Common myeloid progenitor, CD34-positive (primary cell): Measurements from ENCODE around the gene BACH1.

Source experiments
- CTCF ChIA-PET: fragments of 350-600 bp; sonication (Branson Sonifier 250); formaldehyde crosslinking; loops from one replicate; lab custom pipeline; 2021; ENCODE audit warnings: antibody characterized with exemption; lab: Charles Lee
- POLR2A ChIA-PET: fragments of 350-600 bp; sonication (Branson Sonifier 250); formaldehyde crosslinking; loops from one replicate; lab custom pipeline; 2021; ENCODE audit warnings: antibody characterized with exemption; lab: Charles Lee
- DNase-seq, 3 donors: peaks; one replicate each; pipeline versions ENCODE4 v3.0.0 to v3.0.0-alpha.2; 2013
- H3K27ac ChIP-seq, 2 experiments: 1 replicate in 1 of 2; 2 replicates in 1 of 2; pipeline ENCODE4 v1.7.0; 2013; ENCODE audit warnings: inconsistent platforms in 2 of 2, low read length in 2 of 2, mild to moderate bottlenecking in 2 of 2, low read depth in 1 of 2, moderate library complexity in 1 of 2; ENCODE audit not compliant: severe bottlenecking in 2 of 2, insufficient read depth in 1 of 2, poor library complexity in 1 of 2
- H3K27me3 ChIP-seq, 5 experiments: replicated peaks in 2 of 5; 1 replicate in 3 of 5; 2 replicates in 2 of 5; pipeline versions ENCODE4 v1.6.1 to v1.7.0; 2013; ENCODE audit warnings: low read length in 4 of 5, mild to moderate bottlenecking in 2 of 5, moderate library complexity in 2 of 5, inconsistent platforms in 1 of 5; ENCODE audit not compliant: insufficient read depth in 5 of 5, control insufficient read depth in 4 of 5
- H3K36me3 ChIP-seq, 4 experiments: 1 replicate in 2 of 4; 2 replicates in 2 of 4; pipeline versions ENCODE4 v1.6.1 to v1.7.0; 2013; ENCODE audit warnings: low read length in 3 of 4, control low read depth in 1 of 4, mild to moderate bottlenecking in 1 of 4; ENCODE audit not compliant: control insufficient read depth in 4 of 4, insufficient read depth in 4 of 4
- H3K4me1 ChIP-seq, 4 experiments: 1 replicate in 3 of 4; 2 replicates in 1 of 4; pipeline versions ENCODE4 v1.6.1 to v1.7.1; 2013; ENCODE audit warnings: low read length in 3 of 4, mild to moderate bottlenecking in 3 of 4, control low read depth in 1 of 4, inconsistent platforms in 1 of 4, moderate library complexity in 1 of 4; ENCODE audit not compliant: control insufficient read depth in 4 of 4, insufficient read depth in 4 of 4; ENCODE audit errors: control extremely low read depth in 1 of 4
- H3K4me3 ChIP-seq, 7 experiments: 1 replicate in 4 of 7; 2 replicates in 3 of 7; pipeline versions ENCODE4 v1.5.1 to v1.7.0; 2013; ENCODE audit warnings: mild to moderate bottlenecking in 7 of 7, low read length in 6 of 7, moderate library complexity in 6 of 7, inconsistent platforms in 2 of 7, low read depth in 2 of 7, control low read depth in 1 of 7; ENCODE audit not compliant: insufficient read depth in 4 of 7, control insufficient read depth in 1 of 7; ENCODE audit errors: extremely low read depth in 1 of 7
- H3K9me3 ChIP-seq, 5 experiments: 1 replicate in 4 of 5; 2 replicates in 1 of 5; pipeline versions ENCODE4 v1.6.1 to v1.7.1; 2013; ENCODE audit warnings: low read length in 4 of 5, mild to moderate bottlenecking in 2 of 5, inconsistent platforms in 1 of 5, low read depth in 1 of 5, moderate library complexity in 1 of 5; ENCODE audit not compliant: control insufficient read depth in 4 of 5, insufficient read depth in 2 of 5; ENCODE audit errors: control extremely low read depth in 1 of 5
- WGBS: methylation state at CpG from one replicate; pipeline ENCODE4 v1.1.5; 2013; ENCODE audit not compliant: insufficient coverage; 5-methylcytosine and 5-hydroxymethylcytosine counted together

Gene BACH1

DNA sequence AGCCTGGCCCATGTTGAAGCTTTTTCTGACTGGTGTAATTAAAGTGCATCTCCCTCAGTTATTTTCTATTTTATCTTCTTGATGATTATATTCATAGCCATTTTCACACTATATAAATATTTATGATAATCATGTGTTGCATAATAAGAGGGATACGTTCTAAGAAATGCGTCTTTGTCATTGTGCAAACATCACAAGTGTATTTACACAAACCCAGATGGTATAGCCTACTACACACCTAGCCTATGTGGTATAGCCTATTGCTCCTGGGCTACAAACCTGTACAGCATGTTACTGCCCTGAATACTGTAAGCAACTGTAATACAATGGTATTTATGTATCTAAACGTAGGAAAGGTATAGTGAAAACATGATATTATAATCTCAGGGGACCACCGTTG is 88.1 kb downstream of the BACH1 start:
- 92% methylated on average over 2 of the region's 4 CpGs for WGBS
- Histone ChIP-seq H3K9me3 (peaks cover 0 to 2% (median 0%) of the 10 kb centered on the region in 5 experiments), H3K27me3 (no peaks in the 10 kb centered on the region), H3K27ac (no peak overlapping the region), H3K4me1 (no peaks in the 10 kb centered on the region), H3K4me3 (no peak overlapping the region), H3K36me3 (no peaks in the 10 kb centered on the region)
- DNase-seq, result no peak
- ChIA-PET CTCF (no interaction called here), POLR2A (no interaction called here)

DNA sequence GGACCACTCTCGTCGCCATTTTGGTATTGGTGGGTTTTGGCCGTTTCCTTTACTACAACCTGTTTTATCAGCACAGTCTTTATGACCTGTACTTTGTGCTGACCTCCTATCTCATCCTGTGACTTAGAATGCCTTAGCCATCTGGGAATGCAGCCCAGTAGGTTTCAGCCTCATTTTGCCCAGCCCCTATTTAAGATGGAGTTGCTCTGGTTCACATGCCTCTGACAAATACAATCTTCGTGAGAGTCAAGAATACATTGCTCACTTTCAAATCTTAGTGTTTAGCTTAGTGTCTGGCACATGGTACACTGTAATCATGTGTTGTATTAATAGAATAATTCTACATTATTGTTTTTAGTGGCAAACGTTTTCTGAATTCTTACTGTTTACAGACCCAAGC is 88.9 kb downstream of the BACH1 start:
- 96% methylated on average over 3 of the region's 5 CpGs for WGBS
- CTCF ChIA-PET, result no interaction called here
- H3K27ac ChIP-seq, result no peak overlapping the region
- no peak overlapping the region for H3K4me3 ChIP-seq
- DNase-seq, result no peak
- no peaks in the 10 kb centered on the region for H3K27me3 ChIP-seq
- no peaks in the 10 kb centered on the region for H3K4me1 ChIP-seq
- H3K36me3 ChIP-seq, result no peaks in the 10 kb centered on the region
- peaks cover 0 to 2% (median 0%) of the 10 kb centered on the region in 5 experiments for H3K9me3 ChIP-seq
- POLR2A ChIA-PET, result no interaction called here

DNA sequence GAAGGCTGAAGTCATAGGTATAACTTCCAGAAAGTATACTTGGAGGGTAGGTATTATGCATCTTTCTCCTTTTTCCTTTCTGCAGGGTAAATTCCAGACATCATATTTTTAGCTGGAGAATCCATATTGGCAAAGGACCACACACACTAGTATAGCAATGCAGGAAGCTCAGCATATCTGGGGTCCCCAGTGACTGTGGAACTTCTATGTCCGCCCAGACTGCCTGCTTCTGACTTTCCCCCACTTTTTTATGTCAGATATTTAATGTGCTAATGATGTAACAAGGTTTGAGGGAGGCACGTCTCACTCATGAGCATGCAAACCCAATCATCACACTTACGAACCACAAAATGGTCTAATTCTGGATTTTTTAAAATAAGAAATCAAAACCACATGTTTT is 90.4 kb downstream of the BACH1 start:
- Histone ChIP-seq H3K9me3 (peaks cover 0 to 2% (median 0%) of the 10 kb centered on the region in 5 experiments), H3K36me3 (no peaks in the 10 kb centered on the region), H3K4me3 (no peak overlapping the region), H3K4me1 (no peaks in the 10 kb centered on the region), H3K27ac (no peak overlapping the region), H3K27me3 (no peaks in the 10 kb centered on the region)
- ChIA-PET POLR2A (no interaction called here), CTCF (no interaction called here)
- no CpG with 5 or more reads among the region's 3 CpGs for WGBS
- no peak for DNase-seq

DNA sequence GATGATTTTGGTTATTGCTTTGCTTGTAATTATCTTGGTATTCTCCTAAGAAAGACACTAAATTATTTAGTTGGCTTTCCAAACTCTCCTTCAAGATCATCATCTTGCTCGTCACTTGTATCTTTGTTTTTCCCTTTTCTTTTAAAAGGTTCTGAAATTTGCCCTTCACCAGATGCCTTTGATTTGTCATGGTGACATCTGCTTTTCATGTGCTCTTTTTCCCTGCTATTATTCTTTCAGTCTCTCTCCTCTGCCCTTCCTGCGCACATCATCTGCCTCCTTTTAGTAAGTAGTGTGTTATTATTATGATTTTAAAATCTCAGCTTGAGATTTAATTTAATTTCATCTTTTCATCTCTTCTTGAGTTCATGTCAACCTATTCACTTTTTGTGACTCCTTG is 92.1 kb downstream of the BACH1 start:
- ChIA-PET POLR2A (no interaction called here), CTCF (no interaction called here)
- H3K4me3 ChIP-seq, result no peak overlapping the region

DNA sequence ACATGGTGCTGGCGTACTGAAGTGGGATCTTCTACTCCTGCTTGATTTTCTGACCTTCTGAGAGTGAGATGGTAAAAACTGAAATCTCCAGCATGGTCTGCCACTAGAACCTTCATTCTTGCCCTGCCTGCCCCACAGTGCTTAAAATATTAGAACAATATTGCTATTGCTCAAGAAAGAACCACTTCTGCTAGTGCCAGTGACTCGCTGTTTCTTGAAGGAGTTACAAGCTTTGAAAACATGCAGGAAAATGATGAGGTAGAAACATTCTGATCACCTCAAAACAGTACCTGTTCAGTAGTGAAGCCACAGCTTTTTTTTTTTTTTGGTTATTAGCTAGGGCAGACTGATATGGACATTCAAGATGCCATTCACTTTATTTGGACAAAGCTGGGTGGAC is 95.3 kb downstream of the BACH1 start:
- no peaks in the 10 kb centered on the region for H3K27me3 ChIP-seq
- DNase-seq, result no peak
- H3K27ac ChIP-seq, result no peak overlapping the region
- H3K9me3 ChIP-seq, result peaks cover 0 to 17% (median 8%) of the 10 kb centered on the region in 5 experiments
- no peaks in the 10 kb centered on the region for H3K36me3 ChIP-seq
- WGBS, result 100% methylated on average over 2 of the region's 2 CpGs
- H3K4me1 ChIP-seq, result no peaks in the 10 kb centered on the region
- ChIA-PET POLR2A (no interaction called here), CTCF (interaction anchor here (1.1 kb wide), 1 partner anchor 645 kb away, joined by 3 read pairs; no protein-coding TSS in a partner anchor)
- no peak overlapping the region for H3K4me3 ChIP-seq

More for the DNA sequence above, 92.1 kb downstream of the BACH1 start:
- no peak for DNase-seq
- Histone ChIP-seq H3K4me1 (no peaks in the 10 kb centered on the region), H3K27ac (no peak overlapping the region), H3K9me3 (peaks cover 0 to 2% (median 0%) of the 10 kb centered on the region in 5 experiments), H3K36me3 (no peaks in the 10 kb centered on the region), H3K27me3 (no peaks in the 10 kb centered on the region)
- no CpG with 5 or more reads among the region's 2 CpGs for WGBS
